SIG-M5 treated with dmso at 0.1 percent for 504 hours (cell line): Measurements from ENCODE around the gene ATG4A.

Experiments
- DNase-seq: peaks from one replicate; lab custom pipeline; 2025; ENCODE audit not compliant: unreplicated experiment; lab: John Stamatoyannopoulos, UW

The ATG4A gene

GRCh38 chrX:108167211-108167872 lies 75.8 kb downstream of the ATG4A start:
- DNase-seq: no peak

GRCh38 chrX:108168961-108169740 lies 77.6 kb downstream of the ATG4A start:
- no peak for DNase-seq

GRCh38 chrX:108169768-108170167 lies 78.2 kb downstream of the ATG4A start:
- DNase-seq: no peak

DNA sequence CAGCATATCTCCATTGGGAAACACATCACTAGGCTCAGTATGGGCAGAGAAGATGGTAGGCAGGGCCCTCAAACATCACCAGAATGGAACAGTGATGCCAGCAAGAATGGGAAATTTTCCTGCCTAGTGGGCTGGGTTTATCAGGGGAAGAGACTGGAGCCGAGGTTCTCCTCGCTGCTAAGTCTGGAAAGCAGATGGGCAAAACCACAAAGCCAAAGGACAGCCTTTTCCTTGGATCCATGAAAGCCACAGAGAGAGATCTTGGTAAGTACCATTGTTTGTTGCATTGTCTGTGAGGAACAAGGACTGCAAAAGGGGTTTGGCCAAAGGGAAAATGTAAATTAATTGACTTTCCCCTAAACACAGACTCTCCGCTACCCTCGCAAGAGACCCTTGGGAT lies 80.1 kb downstream of the ATG4A start:
- DNase-seq: no peak

DNA sequence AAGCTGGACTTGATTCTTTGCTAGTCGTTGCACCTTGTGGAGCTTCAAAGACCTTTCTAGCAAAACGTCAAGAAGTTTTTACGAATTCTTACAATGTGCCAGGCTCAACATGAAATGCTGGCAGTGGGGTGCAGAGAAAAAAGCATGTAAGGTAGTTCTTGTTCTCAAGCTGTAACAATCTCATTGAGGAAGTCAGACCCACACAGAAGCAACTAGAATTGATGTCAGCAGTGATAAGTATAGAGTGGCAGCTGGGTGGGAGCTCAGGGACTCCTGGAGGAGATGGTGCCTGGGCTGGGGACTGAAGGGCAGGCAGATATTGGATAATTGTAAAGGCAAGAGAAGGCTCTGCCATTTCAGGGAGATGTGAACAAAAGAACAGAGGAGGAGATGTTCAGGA lies 82.3 kb downstream of the ATG4A start:
- no peak for DNase-seq

GRCh38 chrX:108177351-108178142 lies 86.0 kb downstream of the ATG4A start:
- no peak for DNase-seq

- no peak for DNase-seq
Observed at GRCh38 chrX:108178143-108178498, 86.5 kb downstream of the ATG4A start.

- no peak for DNase-seq
Observed at GRCh38 chrX:108186811-108187210, 95.2 kb downstream of the ATG4A start.

GRCh38 chrX:108198420-108198819 lies 106.8 kb downstream of the ATG4A start:
- no peak for DNase-seq

GRCh38 chrX:108199041-108199440 lies 107.5 kb downstream of the ATG4A start:
- no peak for DNase-seq

DNA sequence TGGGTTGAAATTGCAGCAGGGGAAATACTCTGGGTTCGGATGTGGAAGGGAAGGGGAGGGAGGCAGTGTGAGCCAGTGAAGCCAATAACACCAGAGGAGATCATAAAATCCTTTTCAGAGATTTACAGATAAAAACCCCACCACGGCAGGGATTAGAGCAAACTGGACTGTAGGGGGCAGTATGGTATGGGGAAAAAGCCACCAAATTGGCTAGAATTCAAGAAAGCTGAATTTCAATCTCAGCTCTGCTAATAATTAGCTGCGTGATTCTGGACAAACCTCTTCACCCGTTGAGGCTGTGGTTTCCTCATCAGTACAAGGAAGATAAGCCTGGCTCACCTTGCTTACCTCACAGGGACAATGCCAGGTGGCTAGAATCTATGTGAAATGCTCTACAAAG lies 108.1 kb downstream of the ATG4A start:
- no peak for DNase-seq

DNA sequence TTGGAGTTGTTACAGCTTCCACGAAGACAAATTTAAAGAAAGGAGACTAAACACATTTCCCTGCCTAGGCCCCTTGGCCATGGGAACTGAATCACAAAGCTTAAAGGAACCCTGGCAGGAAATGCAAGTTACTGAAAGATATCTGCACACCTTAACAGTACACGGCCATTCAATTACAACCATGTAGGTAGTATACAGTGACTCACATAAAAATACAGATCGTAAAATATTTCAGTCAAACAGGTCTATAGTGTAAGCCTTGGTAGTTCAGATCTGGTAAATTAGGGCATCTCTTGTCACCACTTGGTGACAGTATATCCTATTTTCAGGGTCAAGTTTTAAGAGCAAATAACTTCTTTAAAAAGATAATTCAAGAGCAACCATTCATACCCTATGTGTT lies 112.0 kb downstream of the ATG4A start:
- DNase-seq: no peak
